ENCODE results near the gene SIM2.
"Not testable (repeated sequence)": the region's sequence is repeated elsewhere in the genome, so short reads cannot be mapped to it uniquely, and the experiment has no call there.

Gene SIM2

GRCh38 chr21:36698981-36699545 lies at the start of gene SIM2:
SIM2 (plus strand) TSS chr21:36699115; CDS start chr21:36699747, 632 bp downstream.
- no peak for DNase-seq

GRCh38 chr21:36654324-36654723 lies 44.6 kb upstream of the SIM2 start:
- no peak for DNase-seq

GRCh38 chr21:36654796-36655325 lies 44.1 kb upstream of the SIM2 start:
- no peak for DNase-seq

- DNase-seq = no peak
These were observed 42.8 kb upstream of the SIM2 start for GRCh38 chr21:36656138-36656537.

GRCh38 chr21:36657290-36657689 lies 41.6 kb upstream of the SIM2 start:
- not testable (repeated sequence) for DNase-seq

- no peak for DNase-seq
These were observed 40.9 kb upstream of the SIM2 start for GRCh38 chr21:36657999-36658398.

- DNase-seq = no peak
These were observed 40.0 kb upstream of the SIM2 start for GRCh38 chr21:36658926-36659325.

GRCh38 chr21:36661511-36662309 lies 37.2 kb upstream of the SIM2 start:
- no peak for DNase-seq

- no peak for DNase-seq
These were observed 35.7 kb upstream of the SIM2 start for GRCh38 chr21:36663033-36663855.

- no peak for DNase-seq
These were observed 34.3 kb upstream of the SIM2 start for GRCh38 chr21:36664662-36664990.

GRCh38 chr21:36665806-36666205 lies 33.1 kb upstream of the SIM2 start:
- DNase-seq = no peak

- DNase-seq = no peak
These were observed 30.2 kb upstream of the SIM2 start for GRCh38 chr21:36668713-36669112.

GRCh38 chr21:36671836-36672235 lies 27.1 kb upstream of the SIM2 start:
- DNase-seq = no peak

GRCh38 chr21:36672296-36672695 lies 26.6 kb upstream of the SIM2 start:
- DNase-seq = not testable (repeated sequence)

- DNase-seq = no peak
These were observed 26.2 kb upstream of the SIM2 start for GRCh38 chr21:36672737-36673136.

GRCh38 chr21:36676039-36676950 lies 22.6 kb upstream of the SIM2 start:
- no peak for DNase-seq

- no peak for DNase-seq
These were observed 21.5 kb upstream of the SIM2 start for GRCh38 chr21:36677443-36677842.

- no peak for DNase-seq
These were observed 20.4 kb upstream of the SIM2 start for GRCh38 chr21:36678538-36678937.

GRCh38 chr21:36681117-36681631 lies 17.7 kb upstream of the SIM2 start:
- DNase-seq = no peak

GRCh38 chr21:36684957-36685714 lies 13.8 kb upstream of the SIM2 start:
- no peak for DNase-seq

- DNase-seq = no peak
These were observed 12.0 kb upstream of the SIM2 start for GRCh38 chr21:36686955-36687354.

- no peak for DNase-seq
These were observed 10.6 kb upstream of the SIM2 start for GRCh38 chr21:36688324-36688723.

All from activated naive CD4-positive, alpha-beta T cell treated with anti-CD3 and anti-CD28 coated beads, Interleukin-2, amount 50 U/mL, for 16 hours (primary cell).